HG02840 (cell line): Measurements from ENCODE around the gene PRL.

Experiments used
- ATAC-seq: cut with Tn5 transposase; IDR thresholded peaks from one replicate; pipeline ENCODE4 v1.9.1; 2021; ENCODE audit warnings: mild to moderate bottlenecking, moderate library complexity, moderate number of reproducible peaks; ENCODE audit not compliant: unreplicated experiment, low FRiP score

PRL gene

GRCh38 chr6:22296067-22296466 is 769 bp downstream of the PRL start:
- no peak for ATAC-seq

GRCh38 chr6:22295145-22295544 is 1.7 kb downstream of the PRL start:
- ATAC-seq = no peak

- no peak for ATAC-seq
These were observed 2.5 kb downstream of the PRL start for GRCh38 chr6:22294301-22294700.

- no peak for ATAC-seq
These were observed 6.8 kb downstream of the PRL start for GRCh38 chr6:22290045-22290444.

GRCh38 chr6:22288721-22289120 is 8.1 kb downstream of the PRL start:
- ATAC-seq = no peak

GRCh38 chr6:22284666-22285065 is 12.2 kb downstream of the PRL start:
- ATAC-seq = no peak

- no peak for ATAC-seq
These were observed 15.3 kb downstream of the PRL start for GRCh38 chr6:22281341-22282085.

- no peak for ATAC-seq
These were observed 17.4 kb downstream of the PRL start for GRCh38 chr6:22279427-22279826.

- no peak for ATAC-seq
These were observed 25.8 kb downstream of the PRL start for GRCh38 chr6:22271081-22271480.

GRCh38 chr6:22263748-22264147 is 33.1 kb downstream of the PRL start:
- no peak for ATAC-seq

GRCh38 chr6:22254886-22255285 is 42.0 kb downstream of the PRL start:
- ATAC-seq = no peak

- ATAC-seq = no peak
These were observed 42.7 kb downstream of the PRL start for GRCh38 chr6:22253955-22254655.

GRCh38 chr6:22251348-22251747 is 45.5 kb downstream of the PRL start:
- no peak for ATAC-seq

GRCh38 chr6:22250486-22250885 is 46.4 kb downstream of the PRL start:
- ATAC-seq = no peak

- no peak for ATAC-seq
These were observed 47.0 kb downstream of the PRL start for GRCh38 chr6:22249711-22250350.

- no peak for ATAC-seq
These were observed 48.1 kb downstream of the PRL start for GRCh38 chr6:22248513-22249308.

GRCh38 chr6:22247916-22248482 is 48.8 kb downstream of the PRL start:
- ATAC-seq = no peak

GRCh38 chr6:22240025-22240424 is 56.8 kb downstream of the PRL start:
- no peak for ATAC-seq

- ATAC-seq = no peak
These were observed 57.4 kb downstream of the PRL start for GRCh38 chr6:22239261-22239921.

GRCh38 chr6:22238861-22239260 is 58.0 kb downstream of the PRL start:
- no peak for ATAC-seq
